GM18502 (cell line): ENCODE data around the gene SEC61B.

Experiments
- ATAC-seq: cut with Tn5 transposase; IDR thresholded peaks from one replicate; pipeline ENCODE4 v1.9.1; 2021; ENCODE audit warnings: mild to moderate bottlenecking; ENCODE audit not compliant: unreplicated experiment, poor library complexity

The SEC61B gene

GRCh38 chr9:99221621-99222415, at the start of gene SEC61B, which contains the start of gene ALG2:
Gene SEC61B, plus strand, starts transcription at chr9:99222282. Its CDS starts 82 bp downstream, at chr9:99222364.
Gene ALG2, minus strand, starts transcription at chr9:99221942. Its CDS starts 48 bp downstream, at chr9:99221894.
- peak; percentile 93 for ATAC-seq

DNA sequence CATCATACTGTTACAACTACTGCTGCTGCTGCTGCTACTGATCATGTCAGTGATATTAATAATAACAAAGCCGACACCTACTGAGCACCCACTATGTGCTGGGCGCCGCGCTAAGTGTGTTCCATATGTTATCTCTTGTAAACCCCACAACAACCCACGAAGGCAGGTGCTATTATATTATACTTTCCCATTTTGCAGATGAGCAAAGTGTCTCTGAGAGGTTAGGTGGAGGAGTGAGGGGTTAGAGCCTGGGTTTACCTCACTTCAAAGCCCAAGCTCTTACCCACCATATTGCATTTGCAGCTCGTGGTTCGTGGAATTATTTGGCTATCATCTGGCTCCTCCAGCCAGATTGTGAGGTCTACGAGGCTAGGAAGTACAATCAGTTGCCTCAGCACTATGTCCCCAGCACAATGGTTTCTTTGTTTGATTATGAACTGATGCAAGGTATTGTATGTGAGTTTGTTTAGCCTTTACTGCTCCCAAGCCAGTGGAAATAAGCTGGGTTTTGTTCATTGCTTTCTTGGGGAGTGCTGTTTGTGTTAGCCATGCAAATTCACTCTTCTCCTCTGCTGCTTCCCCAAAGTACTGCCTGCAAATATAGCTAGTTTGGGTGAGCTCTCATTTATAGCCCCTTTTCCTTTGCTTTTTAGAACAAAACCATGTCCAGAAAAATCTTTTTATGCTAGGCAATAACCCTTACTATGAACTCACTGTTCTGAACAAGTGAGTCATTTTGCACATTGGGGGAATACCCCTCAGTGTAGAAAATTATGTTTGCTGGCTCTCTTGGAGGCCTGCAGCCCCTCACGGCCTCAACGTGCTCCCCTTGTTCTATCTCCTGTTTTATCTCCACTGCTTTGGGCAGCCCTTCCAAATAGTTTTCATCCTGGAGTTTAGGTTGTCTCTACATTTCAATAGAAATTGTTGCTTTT, 48.2 kb upstream of the SEC61B start:
- peak; percentile 76 for ATAC-seq

- ATAC-seq: no peak
These were observed 45.5 kb upstream of the SEC61B start for GRCh38 chr9:99176527-99177013.

DNA sequence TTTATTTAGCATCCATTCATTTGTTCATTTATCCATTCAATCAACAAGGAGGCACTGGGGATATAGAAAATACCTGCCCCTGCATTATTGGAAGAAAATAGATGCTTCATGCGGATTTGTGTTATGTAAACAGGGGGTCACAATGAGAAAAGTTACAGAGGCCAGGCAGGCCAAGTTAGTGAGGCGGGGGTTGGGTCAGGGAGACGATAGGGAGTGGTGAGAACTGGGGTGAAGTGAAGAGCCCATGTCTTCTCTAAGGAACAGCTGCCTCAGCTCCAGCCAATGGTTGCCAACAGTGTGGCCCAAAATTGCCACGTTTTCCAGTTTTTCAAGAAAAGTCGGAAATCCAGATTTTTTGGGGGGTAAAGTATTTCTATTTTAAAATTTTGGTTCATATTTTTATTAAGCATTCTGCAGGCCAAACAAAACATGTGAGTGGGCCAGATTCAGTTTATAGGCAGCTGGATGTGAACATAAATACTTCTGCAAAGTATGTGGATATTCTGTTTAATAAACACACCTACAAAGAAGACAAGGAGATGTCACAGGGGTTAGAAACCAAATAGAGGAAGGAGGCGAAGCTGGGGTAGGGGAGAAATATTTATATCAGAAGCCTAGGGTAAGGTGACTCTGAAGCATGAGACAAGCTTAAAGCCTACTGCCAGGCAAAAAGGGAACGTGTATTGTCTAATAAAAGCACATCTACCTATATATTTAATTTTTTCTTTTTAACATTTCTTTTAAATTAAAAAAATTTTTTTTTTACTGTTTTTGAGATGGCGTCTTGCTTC, 44.3 kb upstream of the SEC61B start:
- ATAC-seq: no peak

DNA sequence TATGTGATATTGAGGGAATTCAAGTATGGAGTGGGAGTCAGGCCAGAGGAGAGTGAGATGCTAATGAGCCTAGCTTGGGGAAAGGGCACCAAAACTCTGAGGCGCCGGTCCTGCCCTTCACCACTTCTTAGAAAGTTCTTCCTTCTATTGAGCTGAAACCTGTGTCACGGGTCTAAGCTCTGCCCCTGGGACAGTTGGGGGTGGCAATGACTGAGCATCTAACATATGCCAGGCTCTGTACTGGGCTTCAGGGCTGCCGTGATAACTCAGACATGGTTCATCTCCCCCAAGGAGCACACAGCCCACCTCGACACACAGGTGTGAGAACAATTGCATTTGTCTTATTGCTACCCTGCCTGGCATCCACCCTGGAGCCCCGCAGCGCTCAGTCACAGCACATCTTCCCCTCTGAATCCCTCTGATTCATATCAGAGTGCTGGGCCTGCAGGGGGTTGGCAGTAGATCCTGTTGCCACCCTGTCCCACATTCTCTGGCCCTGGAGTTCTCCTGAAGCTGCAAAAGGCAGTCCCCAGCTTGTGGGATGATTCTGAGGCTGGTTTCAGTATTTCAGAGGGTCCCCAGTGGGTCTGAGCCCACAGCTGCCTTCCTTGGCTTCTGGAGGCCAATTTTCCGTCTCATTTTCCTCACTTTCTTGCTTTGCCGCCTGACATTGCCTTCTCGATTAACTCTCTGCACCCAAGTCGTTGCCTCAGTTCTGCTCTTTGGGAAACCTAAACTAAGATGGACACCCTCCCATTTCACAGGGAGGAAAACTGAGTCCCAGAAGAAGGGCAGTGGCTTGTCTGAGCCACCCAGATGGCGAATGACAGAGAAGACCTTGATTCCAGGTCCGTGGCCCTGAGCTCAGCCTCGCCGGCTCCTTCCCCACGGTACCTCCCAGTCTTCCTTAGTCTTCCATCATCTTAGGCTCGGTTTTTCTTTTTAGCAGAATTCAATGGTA, 42.9 kb upstream of the SEC61B start:
- ATAC-seq: no peak

DNA sequence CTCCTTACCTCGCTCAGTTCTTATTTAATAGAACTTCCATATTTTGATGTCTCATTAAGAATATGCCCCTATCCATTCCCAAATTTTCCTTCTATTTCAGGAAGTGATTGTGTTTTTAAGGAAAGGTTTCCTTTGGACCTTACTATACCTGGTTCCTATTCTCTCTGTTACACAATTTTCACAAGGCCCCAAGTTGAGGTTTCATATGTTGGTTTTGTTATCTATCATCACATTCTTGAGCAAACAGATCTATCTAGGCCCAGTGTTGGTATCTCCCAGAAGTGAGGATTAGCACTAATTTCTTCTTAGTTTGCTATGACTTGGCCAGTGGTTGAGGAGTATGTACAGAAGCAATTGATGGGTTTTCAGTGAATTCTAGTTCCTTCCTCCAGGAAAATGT, 41.9 kb upstream of the SEC61B start:
- ATAC-seq: peak; percentile 55

DNA sequence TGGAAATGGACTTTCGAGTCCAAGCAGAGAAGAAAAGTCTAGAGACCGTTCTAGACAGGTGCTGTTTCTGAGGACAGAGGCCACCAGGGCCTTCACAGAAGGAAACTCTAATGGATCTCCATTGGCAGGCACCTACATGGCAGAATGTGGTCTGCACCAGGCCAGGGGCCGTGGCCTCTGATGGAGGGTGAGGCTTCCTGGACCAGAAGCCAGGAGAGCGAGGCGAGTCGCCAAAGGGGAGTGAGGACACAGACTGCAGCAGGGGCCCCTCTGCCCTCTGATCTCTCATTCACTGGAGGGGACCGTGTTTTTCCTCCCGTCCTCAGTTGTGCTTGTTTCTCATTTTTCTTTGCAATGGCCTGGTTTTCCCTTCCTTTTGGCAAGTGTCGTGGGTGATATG, 41.4 kb upstream of the SEC61B start:
- ATAC-seq: peak; percentile 5

DNA sequence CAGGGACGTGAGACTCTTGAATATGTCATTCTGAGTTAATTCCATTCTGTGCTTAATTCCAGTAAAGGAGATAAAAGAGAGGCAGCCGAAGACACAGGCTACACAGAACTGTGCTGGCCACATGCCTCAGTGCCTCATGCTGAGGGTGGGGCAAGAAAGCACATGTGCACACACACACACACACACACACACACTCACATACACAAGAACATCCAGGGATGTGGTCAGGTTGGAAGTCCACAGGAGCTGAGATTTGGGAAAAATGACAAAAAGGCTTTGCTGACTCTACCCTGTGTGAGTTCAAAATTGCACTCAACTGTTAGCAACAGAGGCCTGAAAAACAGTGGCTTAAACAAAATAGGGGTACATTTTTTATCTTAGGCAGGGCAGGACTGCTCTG, 40.9 kb upstream of the SEC61B start:
- ATAC-seq: no peak

- peak; percentile 53 for ATAC-seq
These were observed 40.5 kb upstream of the SEC61B start for GRCh38 chr9:99181621-99182020.

DNA sequence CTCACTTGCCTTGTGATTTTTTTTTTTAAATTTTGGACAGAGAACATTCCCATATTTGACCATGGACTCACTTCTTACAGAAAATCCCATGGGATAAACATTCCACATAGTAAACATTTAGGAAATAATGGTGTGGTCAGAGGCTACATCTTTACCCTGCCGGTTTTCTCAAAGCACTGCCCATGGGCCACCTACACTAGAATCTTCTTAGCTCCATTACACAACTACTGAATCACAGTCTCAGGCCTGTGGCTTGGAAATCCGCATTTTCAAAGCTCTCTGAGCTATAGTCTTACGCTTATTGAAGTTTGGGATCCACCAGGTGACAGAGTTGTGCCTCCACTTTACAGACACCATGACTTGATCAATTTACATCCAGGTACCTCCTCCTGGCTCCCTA, 39.7 kb upstream of the SEC61B start:
- no peak for ATAC-seq

DNA sequence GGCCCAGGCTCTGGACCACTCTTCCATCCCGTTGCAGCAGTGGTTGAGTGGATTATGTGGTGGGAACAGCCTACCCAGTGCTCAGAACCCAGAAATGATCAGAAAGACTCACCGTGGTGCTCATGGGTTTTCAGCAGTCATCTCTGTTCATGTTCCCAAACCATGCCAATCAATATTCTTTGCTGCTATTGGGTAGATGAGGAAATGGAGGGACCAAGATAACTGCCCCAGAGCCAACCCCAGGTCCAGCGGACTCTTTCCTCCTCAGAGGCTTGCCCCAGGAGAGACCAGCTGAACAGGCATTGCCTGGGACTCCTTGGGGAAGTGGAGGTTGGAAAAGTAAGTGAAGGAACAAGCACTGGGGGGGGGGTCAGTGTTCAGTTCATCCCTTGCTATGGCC, 38.5 kb upstream of the SEC61B start:
- no peak for ATAC-seq

- ATAC-seq: no peak
These were observed 38.0 kb upstream of the SEC61B start for GRCh38 chr9:99184110-99184474.

DNA sequence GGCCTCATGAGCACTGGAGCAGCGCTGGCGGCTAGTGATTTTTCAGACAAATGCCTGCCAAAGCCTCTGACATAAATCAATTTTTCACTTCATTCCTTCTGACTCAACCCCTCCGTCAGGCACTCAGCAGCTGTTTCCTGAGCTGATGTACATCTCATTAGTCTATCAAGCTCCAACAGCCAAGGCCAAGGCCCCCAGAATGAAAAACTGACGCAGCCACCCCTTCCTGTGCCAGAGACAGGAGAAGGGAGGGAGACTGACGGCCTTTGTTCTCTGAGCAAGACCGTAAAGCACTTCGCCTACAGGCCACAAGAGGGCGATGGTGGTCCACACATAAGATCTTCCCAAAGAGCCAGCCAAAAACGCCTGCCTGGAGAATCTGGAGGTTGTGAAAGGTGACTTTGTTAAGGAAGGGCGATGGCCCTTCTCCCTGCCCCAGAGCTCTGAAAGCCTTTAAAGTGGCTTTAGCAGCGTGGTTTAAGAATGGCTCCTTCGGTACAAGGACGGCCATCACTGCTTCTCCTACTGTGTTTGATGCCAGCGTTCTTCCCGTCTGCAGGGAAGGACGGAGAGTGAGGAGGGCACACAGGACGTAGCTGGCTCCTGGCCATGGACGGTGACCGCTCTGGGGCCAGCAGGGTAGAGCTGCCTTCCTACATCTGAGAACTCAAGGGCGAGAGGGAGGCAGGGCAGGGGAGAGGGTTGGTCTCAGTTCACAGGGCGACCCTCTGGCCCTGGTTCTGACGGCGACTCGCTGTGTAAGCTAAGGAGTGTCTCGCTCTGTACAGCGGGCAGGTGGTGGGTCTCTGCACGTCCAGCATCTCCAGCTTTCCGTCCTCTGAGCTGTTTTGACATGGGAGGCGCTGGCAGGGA, 37.4 kb upstream of the SEC61B start:
- ATAC-seq: peak; percentile 56

- ATAC-seq: no peak
These were observed 36.8 kb upstream of the SEC61B start for GRCh38 chr9:99185348-99185632.

GRCh38 chr9:99185934-99186333, 36.1 kb upstream of the SEC61B start:
- ATAC-seq: no peak

DNA sequence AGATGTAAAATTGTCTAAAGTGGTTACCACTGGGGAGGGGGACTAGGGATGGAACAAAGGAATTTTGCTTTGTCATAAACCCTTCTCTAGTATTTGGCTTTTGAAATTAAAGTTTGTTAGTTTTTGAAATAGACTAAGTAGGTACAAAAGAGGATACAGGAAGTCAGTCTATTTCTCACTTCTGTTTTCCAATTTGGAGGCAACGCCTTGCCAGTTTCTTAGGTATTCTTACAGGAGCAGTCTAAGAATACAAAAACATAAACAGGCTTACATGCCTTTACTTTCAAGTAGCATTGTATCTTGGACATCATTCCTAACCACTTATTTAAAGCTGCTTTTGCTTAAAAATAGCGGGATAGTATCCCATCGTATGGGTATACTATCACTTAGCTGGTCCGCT, 34.8 kb upstream of the SEC61B start:
- no peak for ATAC-seq

GRCh38 chr9:99189186-99189585, 32.9 kb upstream of the SEC61B start:
- ATAC-seq: no peak

DNA sequence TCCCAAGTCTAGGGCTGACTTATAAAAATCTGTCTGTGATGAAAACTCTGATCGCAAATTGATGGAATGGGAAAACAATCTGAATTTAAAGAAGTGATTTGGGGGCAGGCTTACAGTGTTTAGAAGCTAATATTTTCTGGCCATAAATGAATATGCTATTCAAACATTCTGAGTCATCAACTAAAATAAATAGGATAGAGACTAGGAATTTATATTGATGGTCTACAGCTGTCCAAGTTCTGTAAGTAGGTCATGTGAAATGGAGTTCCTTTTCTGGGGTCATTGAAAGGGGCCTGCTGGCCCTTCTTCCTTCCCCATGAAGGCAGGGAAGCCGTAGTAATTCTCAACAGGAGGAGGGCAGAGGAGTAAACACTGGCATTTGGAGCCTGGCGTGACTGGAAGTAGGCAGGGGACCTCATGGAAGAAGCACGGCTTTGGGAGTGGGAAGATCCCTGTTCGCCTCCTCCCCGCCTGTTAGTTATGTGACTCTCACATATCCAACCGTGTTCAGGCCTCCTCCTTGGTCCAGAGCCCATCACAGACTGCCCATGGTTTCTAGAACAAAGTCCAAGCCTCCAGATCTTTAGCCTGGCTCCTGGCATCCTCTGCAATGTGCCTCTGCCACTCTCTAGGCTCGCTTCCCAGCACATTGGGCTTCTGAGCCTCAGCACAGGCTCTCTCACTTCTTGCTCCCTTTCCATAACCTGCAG, 32.0 kb upstream of the SEC61B start:
- no peak for ATAC-seq
